ENCODE results near the gene APOBEC4. TPM values are rescaled to one million over a fixed set of nuclear protein-coding genes. Genes with fewer than 3 reads are reported as not detected.

APOBEC4 gene
- total and polyA plus RNA-seq, 2 of the 8 experiments (the other 6 are each of a cell fraction or from before 2014, with no cell fraction given) = not detected

DNA sequence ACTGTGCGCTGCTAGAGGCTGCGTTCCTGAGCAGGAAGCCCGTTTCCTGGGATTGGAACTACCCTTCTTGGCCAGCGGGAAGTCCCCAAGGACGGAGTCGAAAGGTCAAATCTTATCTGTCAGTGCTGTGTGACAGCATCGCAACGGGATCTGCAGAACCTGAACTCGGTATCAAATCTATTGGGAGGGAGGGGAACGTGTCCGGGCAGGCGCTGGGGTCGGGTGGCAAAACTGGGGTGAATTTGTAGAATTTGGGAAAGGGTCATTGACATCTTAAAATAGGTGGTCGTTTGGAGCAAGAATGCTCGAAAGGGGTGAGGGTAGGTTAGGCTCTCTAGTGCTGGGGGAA lies 16.8 kb downstream of the APOBEC4 start (continued):
- TF ChIP-seq EZH2 (IDR thresholded peaks at IDR 0.05; ENCODE audit: low read depth, low read length, severe bottlenecking) (no peak), BCL11A (IDR thresholded peaks at IDR 0.05; ENCODE audit: low read depth in 2 of 2, low read length in 2 of 2) (no peak)
